ENCODE measurements around the gene NFATC2. TPM values are rescaled to one million over a fixed set of nuclear protein-coding genes. Genes with fewer than 3 reads are reported as not detected.

Gene NFATC2
- total and polyA plus RNA-seq, 2 of the 4 experiments (the other 2 are of a cell fraction) = 0.18 to 0.38 TPM

DNA sequence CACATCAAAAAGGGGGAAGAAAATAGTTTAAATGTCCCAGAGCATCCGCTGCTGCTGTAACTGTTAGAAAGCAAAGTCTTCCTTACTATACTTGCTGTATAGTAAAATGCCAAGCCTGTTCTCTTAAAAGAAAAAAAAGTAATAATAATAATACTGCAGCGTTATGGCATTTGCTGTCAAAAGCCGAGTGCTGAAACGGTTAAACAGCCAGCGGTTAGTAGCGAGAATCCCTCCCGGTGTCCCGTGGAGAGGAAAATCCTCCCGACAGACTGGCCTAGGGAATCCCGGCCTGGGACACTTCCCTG, 19.5 kb upstream of the NFATC2 start:
- H3K56ac ChIP-seq (ENCODE audit: extremely low read depth, insufficient read depth, low read length) = no peak overlapping the region
- TF ChIP-seq, protein P1, sequence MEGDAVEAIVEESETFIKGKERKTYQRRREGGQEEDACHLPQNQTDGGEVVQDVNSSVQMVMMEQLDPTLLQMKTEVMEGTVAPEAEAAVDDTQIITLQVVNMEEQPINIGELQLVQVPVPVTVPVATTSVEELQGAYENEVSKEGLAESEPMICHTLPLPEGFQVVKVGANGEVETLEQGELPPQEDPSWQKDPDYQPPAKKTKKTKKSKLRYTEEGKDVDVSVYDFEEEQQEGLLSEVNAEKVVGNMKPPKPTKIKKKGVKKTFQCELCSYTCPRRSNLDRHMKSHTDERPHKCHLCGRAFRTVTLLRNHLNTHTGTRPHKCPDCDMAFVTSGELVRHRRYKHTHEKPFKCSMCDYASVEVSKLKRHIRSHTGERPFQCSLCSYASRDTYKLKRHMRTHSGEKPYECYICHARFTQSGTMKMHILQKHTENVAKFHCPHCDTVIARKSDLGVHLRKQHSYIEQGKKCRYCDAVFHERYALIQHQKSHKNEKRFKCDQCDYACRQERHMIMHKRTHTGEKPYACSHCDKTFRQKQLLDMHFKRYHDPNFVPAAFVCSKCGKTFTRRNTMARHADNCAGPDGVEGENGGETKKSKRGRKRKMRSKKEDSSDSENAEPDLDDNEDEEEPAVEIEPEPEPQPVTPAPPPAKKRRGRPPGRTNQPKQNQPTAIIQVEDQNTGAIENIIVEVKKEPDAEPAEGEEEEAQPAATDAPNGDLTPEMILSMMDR (conservative IDR thresholded peaks at IDR 0.05; ENCODE audit: low read depth, low read length) = no peak
- TF ChIP-seq RAD21 (IDR thresholded peaks at IDR 0.05; ENCODE audit: low read length) (no peak; the same call in 1 of the 2 replicates), RFX5 (IDR thresholded peaks at IDR 0.05; ENCODE audit: low read depth, low read length) (no peak), CHD1 (IDR thresholded peaks at IDR 0.05; ENCODE audit: low read depth, low read length) (no peak), BHLHE40 (IDR thresholded peaks at IDR 0.05; ENCODE audit: low read depth, low read length) (no peak), MAFK (IDR thresholded peaks at IDR 0.05; ENCODE audit: low read depth, low read length) (no peak), POLR2A (IDR thresholded peaks at IDR 0.05; ENCODE audit: low read depth, low read length) (no peak), FOS (IDR thresholded peaks at IDR 0.05; ENCODE audit: low read depth, low read length) (no peak), MXI1 (IDR thresholded peaks at IDR 0.05; ENCODE audit: borderline replicate concordance, low read depth, low read length) (no peak)
- TF ChIP-seq, protein P2, sequence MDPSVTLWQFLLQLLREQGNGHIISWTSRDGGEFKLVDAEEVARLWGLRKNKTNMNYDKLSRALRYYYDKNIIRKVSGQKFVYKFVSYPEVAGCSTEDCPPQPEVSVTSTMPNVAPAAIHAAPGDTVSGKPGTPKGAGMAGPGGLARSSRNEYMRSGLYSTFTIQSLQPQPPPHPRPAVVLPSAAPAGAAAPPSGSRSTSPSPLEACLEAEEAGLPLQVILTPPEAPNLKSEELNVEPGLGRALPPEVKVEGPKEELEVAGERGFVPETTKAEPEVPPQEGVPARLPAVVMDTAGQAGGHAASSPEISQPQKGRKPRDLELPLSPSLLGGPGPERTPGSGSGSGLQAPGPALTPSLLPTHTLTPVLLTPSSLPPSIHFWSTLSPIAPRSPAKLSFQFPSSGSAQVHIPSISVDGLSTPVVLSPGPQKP (IDR thresholded peaks at IDR 0.05; ENCODE audit: borderline replicate concordance, low read depth, low read length) = no peak
- no peaks in the 10 kb centered on the region; the same call in 1 of the 2 replicates for H3K36me3 ChIP-seq (ENCODE audit: control insufficient read depth, insufficient read depth, low read length)
- no peak overlapping the region; the same call in 1 of the 2 replicates for H3K27ac ChIP-seq (ENCODE audit: insufficient read depth, low read length)
- H4K8ac ChIP-seq (ENCODE audit: low read depth in 2 of 2, low read length in 2 of 2) = no peak overlapping the region
- CTCF ChIA-PET = interaction anchor here (1.1 kb wide), 1 partner anchor 32 kb away, joined by 4 read pairs; no protein-coding TSS in a partner anchor
- H2AFZ ChIP-seq (replicated peaks; ENCODE audit: low read length, poor library complexity) = peak overlapping the region; percentile 93
- DNase-seq (peak; percentile 19), ATAC-seq (ENCODE audit: low read depth) (peak; percentile 10)
- no peak overlapping the region for H2AK9ac ChIP-seq (replicated peaks; ENCODE audit: low read depth, low read length, poor library complexity)
- H3K9me3 ChIP-seq (ENCODE audit: control insufficient read depth, insufficient read depth, low read length) = no peaks in the 10 kb centered on the region
- no peak overlapping the region for H4K91ac ChIP-seq (ENCODE audit: insufficient read depth, low read depth, low read length)
- no peak overlapping the region for H2BK120ac ChIP-seq (ENCODE audit: low read depth, low read length)
- no peak overlapping the region for H2AK5ac ChIP-seq (ENCODE audit: low read depth, low read length)
- intact Hi-C loops (cut with micrococcal nuclease) = loop anchor here (1.0 to 5.0 kb wide), 5 partner anchors 29 to 115 kb away; no protein-coding TSS in a partner anchor
- peaks cover 12% of the 10 kb centered on the region for H3K4me1 ChIP-seq (ENCODE audit: control insufficient read depth, insufficient read depth, low read length)
- no peak overlapping the region; the same call in 1 of the 2 replicates for H3K23ac ChIP-seq (ENCODE audit: low read depth, low read length)
- no peak overlapping the region for H2BK20ac ChIP-seq (ENCODE audit: low read depth, low read length)
- no peak overlapping the region for H2BK5ac ChIP-seq (ENCODE audit: low read depth, low read length, poor library complexity, severe bottlenecking)
- H3K27me3 ChIP-seq (ENCODE audit: control insufficient read depth, insufficient read depth, low read length) = no peaks in the 10 kb centered on the region
- no peak overlapping the region for H4K5ac ChIP-seq (ENCODE audit: low read depth, low read length)
- H3K18ac ChIP-seq (ENCODE audit: low read depth, low read length) = no peak overlapping the region
- H3K9me1 ChIP-seq (ENCODE audit: insufficient read depth, low read length) = peaks cover 4% of the 10 kb centered on the region
- no TSS peak for BruUV-seq (replicated peaks)
- H3K4me2 ChIP-seq (ENCODE audit: low read depth, low read length) = peak overlapping the region; percentile 91
- peaks cover 7 to 12% of the 10 kb centered on the region in 2 experiments; a peak in 2 of 4 replicates for H3K79me1 ChIP-seq (ENCODE audit: low read depth in 1 of 2, low read length in 2 of 2)
- H3K4me3 ChIP-seq (ENCODE audit: insufficient read depth, low read depth, low read length) = peak overlapping the region; percentile 54
- in situ Hi-C loops (cut with MboI; ENCODE audit: low sequenced_read_pairs) = no loop called here
- H4K20me1 ChIP-seq (ENCODE audit: insufficient read depth, low read length) = peaks cover 7% of the 10 kb centered on the region; the same call in 1 of the 2 replicates
- dilution Hi-C loops (cut with HindIII; ENCODE audit: low sequenced_read_pairs, unreplicated experiment) = no loop called here
- no peak overlapping the region for H3K9ac ChIP-seq (ENCODE audit: low read depth, low read length)
- H3K14ac ChIP-seq (replicated peaks; ENCODE audit: low read depth, low read length) = no peak overlapping the region
- POLR2A ChIA-PET (ENCODE audit: unreplicated experiment) = no interaction called here
- WGBS, 2 experiments (ENCODE audit: extremely low coverage in 2 of 2, insufficient read length in 1 of 2) = 0% methylated on average over 5 of the region's 10 CpGs; no CpG with 5 or more reads in 1 of the 2 experiments
- H3K4ac ChIP-seq (ENCODE audit: low read depth, low read length) = no peak overlapping the region
- no peak overlapping the region for H2BK15ac ChIP-seq (ENCODE audit: low read depth, low read length)

Data from IMR-90 (cell line).